Renal pelvis (tissue), 4 donors: Measurements from ENCODE around the gene PLCG2. TPM values are rescaled to one million over a fixed set of nuclear protein-coding genes. Genes with fewer than 3 reads are reported as not detected.

Experiments
- DNase-seq: peaks from one replicate; pipeline ENCODE4 v3.0.0-alpha.2; 2013
- polyA plus RNA-seq, 3 donors: library from polyadenylated mRNA; unstranded; fragments of 120-200 nt; gene quantifications; one replicate each; pipeline ENCODE4 v1.2.1, GENCODE V29; 2013; ENCODE audit not compliant: insufficient read length in 3 of 3

The PLCG2 gene
- polyA plus RNA-seq, 3 donors: 32.7 to 67.4 (median 37.9) TPM

DNA sequence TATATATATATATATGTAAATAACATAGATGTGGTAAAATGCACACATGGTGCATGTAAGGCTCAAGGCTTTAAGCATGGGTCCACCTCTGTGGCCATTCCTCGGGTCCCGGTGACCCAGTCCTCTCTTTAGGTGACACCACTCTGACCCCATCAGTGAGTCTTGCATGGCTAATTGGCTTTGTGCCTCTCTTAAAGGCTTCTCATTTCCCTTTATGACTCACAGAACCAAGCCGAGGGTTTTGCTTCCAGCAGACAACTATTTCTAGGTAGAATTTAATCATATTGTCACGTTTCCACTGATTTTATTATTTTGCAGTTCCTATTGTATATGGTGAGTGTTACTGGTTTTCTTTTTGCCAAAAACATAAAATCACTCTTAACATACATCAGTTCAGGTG, 59.7 kb downstream of the PLCG2 start:
- DNase-seq: no peak

DNA sequence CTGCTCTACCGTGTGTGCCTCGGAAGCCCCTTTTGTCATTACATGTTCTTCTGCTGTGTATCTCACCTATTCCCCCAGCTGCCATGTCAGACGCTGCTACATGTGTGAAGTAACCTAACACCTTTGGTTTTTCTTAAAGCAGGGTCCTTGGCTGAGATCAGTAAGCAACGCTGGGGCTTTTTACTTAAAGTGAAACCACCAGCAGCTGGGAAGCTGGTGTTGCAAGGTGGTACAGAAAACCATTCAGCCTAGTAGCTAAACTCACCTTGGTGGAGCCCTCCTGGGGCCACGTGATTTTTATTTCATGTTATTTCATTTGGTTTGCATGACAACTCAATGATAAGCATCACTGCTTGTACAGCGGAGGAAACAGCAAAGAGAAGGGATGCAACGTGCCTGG, 62.6 kb downstream of the PLCG2 start:
- no peak for DNase-seq

DNA sequence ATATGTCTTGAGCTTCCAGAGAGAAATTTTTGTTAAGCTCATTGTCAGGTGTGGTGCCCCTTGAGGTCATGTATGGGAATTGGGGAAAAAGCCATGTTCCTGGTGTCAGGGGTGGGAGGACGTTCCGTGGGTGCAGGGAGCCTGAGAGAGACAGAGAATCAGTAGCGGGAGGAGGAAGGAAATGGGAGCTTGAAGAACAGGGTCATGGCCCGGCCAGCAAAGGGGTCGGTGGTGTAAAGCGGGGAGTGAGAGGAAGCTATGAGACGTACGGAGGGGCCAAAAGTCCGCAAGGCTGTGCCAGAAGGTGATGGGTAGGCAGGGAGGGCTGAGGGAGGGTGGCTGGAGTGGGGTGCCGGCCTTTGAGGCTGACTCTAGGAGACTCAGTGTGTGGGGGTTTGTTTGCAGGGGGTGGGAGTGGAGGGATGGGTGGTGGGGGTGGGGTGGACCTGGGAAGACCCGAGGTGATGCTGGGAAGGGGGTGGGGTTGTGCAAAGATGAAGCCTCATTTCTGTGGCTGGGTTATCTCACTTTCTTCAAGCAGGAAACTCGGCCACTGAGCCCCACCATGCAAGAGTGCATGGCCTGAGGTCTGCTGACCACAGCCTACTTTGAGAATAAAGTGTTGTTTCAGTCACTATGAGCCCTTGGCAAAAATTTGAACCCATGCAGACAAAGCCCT, 63.6 kb downstream of the PLCG2 start:
- no peak for DNase-seq

DNA sequence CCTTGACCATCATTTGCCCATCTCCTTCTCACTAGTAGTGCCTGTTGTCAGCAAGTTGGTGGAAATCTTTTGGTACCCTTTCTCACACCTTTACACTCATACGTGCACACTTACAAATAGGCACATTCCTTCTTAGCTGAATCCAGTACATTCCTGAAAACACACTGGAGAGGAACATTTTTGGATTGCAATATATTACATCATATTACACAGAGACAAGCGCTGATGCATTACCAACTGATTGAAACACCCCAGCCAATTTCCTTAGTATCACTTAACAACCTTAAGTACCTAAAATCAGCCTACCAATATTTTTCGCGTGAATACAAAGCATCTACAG, 64.1 kb downstream of the PLCG2 start:
- DNase-seq: no peak

DNA sequence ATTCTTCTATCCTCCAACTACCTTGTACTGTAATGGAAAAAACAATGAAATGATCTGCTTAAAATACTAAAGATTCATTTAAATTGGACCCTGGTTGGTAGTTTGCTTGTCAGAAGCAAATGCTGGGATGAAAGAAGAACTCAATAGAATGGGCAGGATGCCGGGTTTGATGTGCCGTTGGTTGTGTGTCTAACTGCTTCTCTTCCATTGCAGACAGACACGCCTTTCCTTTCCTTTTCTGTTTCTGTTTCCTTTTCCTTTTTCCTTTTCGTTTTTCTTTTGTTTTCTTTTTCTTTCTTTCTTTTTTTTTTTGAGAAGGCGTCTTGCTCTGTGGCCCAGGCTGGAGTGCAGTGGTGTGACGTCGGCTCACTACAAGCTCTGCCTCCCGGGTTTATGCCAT, 64.6 kb downstream of the PLCG2 start:
- DNase-seq: no peak

DNA sequence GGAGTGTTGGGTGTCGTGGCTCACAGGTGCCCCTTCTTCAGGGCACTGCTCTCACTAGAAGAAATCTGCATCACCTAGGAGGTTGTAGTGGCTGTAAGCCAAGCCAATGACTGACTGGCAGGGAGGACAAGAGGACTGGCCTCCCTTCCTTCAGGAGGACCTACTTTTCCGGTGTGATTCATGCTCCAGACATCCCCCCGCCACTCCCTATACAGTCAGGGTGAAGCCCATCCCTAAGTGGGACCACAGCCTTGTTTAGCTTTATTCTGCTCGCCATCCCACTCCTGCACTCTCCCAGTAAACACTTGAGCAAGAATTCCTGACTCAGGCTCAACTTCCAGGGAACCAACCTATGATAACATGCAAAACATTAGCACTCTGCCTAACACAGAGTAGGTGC, 67.0 kb downstream of the PLCG2 start:
- DNase-seq: no peak

DNA sequence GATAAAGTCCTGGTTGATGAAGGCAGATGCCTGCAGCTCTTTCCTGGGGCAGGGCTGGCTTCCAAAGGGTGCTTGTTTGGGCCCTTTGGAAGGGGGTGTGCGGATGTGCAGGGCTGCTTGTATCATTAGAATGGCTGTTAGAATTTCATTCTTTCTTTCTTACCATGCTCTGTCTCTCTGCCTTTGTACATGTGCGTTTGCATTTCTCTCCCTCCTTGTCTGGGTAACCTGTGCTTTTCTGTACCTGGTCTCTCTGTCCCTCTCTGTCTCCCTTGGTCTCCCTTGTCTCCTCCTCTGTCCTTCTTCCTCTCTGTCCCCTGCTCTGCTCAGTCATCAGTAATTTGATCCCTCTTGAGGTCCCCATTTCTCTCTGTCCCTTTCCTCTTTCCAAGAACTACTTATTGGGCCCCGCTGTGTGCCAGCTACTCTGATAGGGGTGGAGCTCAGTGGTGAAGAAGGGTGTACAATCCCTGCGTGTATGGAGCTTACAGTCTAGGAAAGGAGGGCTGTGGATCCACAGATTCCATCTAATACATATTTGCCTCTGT, 69.3 kb downstream of the PLCG2 start:
- no peak for DNase-seq

DNA sequence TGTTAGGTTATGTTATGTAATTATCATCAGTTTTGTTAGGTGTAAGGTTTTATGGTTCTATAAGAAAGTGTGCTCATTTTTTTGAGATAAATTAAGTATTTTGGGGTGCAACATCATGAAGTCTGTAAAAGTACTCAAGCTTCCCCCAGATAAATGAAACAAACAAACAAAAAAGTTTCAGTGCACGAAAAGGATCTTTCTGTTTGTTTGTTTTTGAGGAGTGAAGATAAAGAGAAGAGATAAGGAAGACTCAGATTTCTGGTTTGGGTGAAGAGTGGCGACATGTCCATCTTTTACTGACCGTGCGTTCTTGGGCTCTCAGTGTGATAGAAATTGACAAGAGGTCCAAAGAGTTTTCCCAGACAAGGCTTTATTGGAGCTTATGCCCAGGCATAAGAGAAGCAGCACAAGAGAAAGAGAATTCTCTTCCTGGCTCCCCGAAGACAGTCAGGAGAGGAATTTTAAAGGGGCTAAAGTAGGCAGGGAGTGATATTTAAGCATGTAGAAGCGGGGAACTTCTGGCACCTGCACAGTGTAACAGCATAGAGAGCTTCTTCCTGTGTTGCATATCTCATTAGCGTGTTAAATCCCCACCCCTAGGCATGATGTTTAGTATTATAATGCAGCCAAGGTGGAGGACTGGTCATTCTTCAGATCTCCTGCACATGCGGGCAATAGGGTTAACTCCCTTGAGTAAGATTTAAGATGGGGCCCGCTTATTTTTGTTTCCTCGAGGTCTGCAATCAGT, 71.3 kb downstream of the PLCG2 start:
- DNase-seq: no peak

DNA sequence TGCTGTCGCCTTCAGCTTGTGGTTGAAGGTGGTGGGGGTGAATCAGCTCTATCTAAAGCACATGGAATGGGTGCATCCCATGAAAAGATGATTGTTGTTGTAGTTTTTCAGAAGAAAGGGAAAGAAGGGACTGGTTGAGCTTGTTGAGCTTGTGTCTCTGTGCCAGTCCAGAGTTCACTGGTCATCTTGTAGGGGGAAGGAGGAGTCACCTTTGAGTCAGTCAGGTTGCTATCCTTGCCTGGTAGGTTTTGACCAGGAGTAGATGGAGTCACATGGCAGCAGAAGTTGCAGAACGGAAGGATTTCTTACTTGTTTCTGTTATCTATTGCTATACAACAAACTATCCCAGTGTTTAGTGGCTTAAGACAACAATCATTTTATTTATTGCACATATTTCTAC, 73.3 kb downstream of the PLCG2 start:
- DNase-seq: no peak

DNA sequence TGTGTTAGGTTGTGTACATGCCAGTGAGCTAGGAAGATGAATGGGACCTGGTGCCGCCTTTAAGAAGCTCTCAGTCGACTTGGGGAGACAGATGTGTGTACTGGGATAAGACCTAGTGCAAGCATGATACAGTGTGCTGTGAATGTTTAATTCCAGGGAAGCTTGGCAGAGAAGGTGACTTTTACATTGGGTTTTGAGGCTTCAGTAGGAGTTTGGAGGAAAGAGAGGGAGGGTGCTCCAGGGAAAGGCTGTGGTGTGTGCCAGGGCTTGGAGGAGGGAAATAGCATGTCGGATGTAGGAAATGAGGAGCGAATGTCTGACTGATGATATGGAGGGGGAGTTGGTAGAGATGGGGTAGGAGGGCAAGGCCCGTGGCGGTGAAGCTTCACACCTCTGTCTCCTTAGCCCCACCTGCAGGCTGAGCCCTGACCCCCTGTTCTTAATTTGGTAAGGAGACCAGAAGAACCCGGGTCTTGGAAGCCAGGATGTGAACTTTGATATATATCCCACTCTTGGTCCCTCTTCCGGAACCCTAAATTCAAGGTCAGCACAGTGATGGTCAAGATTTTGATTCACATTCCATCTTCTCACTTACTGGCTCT, 76.6 kb downstream of the PLCG2 start:
- no peak for DNase-seq

DNA sequence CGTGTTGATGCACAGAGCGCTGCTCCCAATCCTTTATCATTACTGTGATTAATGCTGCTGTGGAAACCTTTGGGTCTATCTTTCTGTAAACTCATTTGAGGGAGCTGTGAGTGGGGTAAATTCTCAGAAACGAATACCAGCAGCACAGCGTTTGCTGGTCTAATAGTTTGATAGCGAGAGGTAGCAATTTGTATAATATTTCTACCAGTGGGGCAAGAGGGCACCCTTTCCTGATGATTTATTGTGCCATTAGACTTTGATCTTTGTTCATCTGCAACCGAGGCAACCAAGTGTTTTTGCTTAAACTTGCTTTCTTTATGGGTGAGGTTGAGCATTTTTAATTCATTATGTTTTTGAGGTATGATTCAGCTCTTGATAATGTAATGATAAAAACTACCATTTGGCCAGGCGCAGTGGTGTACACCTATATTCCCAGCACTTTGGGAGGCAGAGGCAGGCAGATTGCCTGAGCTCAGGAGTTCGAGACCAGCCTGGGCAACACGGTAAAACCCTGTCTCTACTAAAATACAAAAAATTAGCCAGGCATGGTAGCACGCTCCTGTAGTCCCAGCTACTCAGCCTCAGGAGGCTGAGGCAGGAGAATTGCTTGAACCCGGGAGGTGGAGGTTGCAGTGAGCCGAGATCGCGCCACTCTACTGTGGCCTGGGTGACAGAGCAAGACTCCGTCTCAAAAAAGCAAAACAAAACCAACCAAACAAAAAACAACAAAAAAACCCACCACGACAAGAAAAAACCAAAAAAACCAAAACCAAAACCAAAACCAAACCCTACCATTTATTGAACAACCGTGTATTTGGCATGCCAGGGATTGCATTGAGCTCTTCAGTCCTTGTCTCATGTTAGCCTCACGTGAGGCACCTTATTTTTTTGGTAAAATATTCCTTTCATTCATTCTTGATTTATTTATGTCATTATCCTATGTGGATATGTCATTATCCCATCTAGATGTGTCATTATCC, 81.5 kb downstream of the PLCG2 start:
- DNase-seq: no peak

DNA sequence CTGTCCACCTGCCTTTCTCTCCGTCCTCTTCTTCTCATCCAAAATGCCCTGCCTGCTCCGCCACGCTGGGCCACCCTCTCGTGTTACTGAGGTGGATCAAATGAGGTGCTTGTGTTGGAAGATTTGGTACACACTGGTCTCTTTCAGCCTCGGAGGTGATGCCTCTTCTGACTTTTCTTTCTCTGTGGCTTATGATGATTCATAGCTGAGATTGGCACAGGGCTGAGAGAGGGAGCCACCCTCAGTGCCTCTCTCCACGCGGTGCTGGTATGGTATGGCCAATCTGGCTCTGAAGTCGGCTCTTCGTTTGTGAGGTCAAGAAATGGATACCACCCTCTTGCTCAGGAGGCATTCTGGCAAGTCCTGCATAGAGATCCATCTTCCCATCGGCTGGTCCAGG, 82.4 kb downstream of the PLCG2 start:
- DNase-seq: no peak

DNA sequence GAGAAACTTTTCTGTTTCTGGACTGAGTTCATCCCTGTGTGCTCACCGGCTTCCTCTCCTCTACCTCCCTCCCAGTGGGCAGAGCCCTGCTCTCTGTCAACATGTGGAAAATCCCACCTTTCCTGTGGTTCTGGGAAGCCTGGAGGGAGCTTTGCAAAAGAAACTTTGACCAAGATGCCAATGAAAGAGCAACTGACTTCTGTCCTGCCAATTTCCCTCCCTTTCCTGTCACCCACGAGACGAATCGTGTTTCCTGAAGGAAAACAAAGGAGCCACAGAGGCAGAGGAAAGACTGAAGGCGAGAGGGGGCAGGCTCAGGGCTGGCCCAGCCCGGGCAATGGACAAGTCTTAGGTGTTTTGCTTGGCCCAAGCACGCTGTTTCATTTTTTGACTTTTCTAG, 82.8 kb downstream of the PLCG2 start:
- no peak for DNase-seq

DNA sequence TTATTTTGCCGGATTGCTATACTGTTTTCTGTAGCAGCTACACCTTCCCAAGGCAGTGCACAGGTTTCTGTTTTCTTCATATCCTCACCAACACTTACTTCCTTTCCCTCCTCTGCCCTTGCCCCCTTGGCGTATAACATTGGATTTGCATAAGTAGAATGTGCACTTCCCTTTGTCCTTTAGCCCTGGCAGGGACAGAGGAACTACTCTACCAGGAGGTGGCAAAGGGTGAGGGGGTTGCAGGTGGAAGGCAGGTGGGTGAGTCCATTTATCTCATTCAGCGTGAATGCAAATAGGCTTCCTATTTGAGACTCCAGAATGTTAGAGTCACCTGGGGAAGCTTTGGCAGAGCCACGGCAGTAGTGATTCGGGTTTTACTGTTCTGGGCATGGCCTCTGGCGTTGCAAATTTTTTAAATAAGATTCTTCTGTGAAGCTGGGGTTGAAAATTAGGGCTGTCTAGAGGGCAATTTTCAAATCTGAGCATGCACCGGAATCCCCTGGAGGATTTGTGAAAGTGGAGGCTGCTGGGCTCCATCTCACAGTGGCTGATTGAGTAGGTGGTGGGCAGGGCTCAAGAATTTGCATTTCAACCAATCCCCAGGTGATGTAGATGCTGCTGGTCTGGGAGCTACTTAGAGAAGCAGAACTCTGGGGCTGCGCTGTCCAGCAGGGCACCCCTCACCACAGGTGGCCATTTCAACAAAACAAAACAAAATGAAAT, 84.7 kb downstream of the PLCG2 start:
- no peak for DNase-seq

DNA sequence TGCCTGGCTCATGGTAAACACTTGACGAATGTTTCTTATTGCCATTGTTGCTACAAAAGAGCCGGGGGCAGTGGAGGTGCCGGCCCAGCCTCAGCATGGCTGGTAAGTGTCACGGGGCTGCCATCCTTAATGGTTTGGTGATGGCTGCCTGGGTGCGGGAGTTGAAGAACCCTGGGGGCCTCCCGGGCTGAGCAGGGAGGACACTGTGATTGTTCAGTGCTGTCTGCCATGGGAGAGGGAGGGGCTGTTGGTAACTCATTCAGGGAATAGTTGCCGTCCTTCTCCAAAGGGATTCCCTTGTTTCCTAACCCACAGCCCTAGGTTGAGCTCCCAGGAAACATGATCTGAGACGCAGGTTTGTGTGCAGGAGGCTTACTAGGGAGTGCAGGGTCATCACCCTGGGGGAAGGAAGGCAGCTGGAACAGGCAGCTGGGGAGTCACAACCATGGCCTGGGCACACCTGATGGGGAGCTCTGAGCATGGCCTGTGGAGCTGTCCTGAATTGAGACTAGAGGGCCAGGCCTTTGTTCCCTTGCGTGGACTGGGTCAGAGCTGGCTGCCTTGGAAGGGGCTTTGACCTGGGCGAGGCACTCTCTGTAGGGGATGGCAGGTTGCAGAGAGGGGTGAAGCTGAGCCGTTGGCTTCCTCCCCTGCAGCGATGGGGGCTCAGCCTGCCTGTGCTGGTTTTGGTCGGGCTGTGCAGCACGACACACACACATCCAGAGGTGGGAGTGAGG, 85.7 kb downstream of the PLCG2 start:
- DNase-seq: no peak

DNA sequence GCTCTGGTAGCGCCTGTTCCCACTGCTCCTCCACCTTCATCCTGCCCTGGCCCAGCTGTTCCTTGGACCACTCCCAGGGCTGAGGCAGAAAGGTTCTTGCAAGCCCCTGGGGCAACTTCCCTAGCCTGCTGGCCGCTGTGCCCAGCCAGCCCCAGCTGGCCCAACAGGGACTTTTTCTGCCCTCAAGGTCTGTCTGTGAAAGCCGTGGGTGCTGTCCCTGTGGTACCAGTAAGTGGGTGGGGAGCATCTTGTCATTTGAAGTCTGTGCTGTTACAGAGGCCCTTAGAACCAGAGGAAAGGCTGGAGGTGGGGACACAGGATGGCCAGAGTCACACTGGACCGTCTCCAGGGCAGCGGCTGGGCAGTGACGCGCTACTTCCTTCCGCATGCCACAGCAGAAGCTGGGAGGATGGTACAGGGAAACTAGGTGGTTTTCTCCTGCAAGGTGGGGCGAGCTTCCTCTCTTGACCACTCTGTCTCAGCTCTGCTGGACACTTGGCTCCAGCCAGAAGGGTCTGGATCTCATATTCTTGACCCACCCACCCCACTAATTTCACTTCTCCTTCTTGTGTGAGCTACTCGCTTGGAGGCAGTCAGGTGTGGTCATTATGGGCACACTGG, 87.8 kb downstream of the PLCG2 start:
- DNase-seq: no peak

DNA sequence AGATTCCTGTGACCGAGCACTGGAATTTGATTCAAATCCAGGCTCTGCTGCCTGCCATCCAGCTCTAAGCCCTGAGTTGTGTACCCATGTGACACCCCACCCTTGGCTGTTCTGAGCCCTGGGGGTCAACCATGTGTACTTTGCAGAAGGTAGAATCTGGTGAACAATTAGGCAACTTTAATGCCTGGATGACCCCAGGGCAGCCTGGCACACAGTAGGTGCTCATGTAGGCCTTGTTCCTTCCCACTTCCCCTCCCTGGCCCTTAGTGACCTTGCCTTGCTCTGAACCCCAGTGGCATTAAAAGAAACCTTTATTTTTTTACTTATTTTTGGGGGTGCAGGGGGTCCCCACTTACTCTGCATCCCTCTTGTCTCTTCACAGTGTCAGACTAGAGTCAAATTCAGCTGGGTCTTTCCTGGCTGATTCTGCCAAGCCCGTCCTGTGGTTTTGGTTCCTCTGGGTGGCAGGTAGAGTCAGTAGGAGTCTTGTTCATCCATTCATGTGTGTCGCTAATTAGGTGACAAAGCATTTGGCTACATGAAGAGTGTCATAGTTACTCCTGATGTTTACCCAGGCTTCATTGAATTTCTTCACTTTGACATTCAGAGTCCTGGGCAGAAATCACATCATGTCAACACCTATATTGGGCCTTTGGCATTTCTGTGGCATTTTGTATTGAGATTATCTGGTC, 89.1 kb downstream of the PLCG2 start:
- DNase-seq: no peak

DNA sequence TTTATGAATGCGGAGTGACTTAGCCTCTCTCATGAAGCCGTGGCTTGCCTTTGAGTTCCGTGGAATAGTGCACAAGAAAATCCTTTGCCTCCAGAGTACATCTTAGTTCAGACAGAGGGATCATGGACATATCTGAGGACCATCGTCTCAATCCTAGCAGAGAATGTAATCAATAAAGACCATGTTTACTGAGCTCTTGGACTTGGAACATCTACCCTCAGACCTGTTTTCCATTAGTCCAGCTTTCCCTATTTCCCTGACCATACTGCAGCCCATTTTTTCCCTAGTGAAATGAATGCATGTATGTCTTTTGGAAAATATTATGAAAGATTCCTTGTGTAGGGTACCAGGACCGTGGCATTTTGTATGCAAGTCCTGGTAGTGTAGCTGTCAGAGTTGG, 90.2 kb downstream of the PLCG2 start:
- no peak for DNase-seq

DNA sequence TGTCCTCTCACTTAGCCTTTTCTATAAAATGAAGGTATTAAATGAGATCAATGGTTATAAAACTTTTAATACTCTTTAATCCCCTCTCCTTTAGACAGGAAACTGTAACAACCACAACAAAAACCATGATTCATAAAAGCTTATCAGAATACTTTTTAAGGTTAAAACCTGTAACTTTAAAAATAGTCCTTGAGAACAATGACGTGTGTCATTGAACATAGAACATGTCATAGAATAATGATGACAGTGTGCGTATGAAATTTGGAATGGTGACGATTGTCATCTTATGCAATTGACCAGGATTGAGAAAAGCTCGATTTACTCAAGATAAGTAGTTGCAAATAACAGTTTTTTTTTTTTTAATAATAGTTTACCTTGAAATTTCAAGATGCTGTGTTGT, 94.1 kb downstream of the PLCG2 start:
- DNase-seq: no peak
